Activated CD4-positive, alpha-beta T cell treated with anti-CD3 and anti-CD28 coated beads for 24 hours (primary cell): ENCODE results near the gene RNU7-1.

Experiments
- DNase-seq, 2 donors: peaks; one replicate each; pipeline ENCODE4 v3.0.0-alpha.2; 2020; ENCODE audit warnings: low read depth in 2 of 2

RNU7-1 gene

GRCh38 chr12:6917491-6918231, 26.0 kb upstream of the RNU7-1 start:
- no peak for DNase-seq

GRCh38 chr12:6919588-6919987, 24.0 kb upstream of the RNU7-1 start:
- DNase-seq: no peak

DNA sequence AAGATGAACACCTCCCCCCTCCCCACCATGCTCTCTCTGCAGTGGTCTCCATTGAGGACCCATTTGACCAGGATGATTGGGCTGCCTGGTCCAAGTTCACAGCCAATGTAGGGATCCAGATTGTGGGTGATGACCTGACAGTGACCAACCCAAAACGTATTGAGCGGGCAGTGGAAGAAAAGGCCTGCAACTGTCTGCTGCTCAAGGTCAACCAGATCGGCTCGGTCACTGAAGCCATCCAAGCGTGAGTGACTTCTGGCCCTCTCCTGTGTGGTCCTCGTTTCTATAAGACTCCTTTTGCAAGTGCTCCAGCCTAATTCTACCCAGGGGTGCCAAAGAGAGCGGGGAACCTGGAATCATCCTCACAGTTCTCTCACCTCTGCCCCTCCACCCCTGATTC, 22.1 kb upstream of the RNU7-1 start:
- no peak for DNase-seq

DNA sequence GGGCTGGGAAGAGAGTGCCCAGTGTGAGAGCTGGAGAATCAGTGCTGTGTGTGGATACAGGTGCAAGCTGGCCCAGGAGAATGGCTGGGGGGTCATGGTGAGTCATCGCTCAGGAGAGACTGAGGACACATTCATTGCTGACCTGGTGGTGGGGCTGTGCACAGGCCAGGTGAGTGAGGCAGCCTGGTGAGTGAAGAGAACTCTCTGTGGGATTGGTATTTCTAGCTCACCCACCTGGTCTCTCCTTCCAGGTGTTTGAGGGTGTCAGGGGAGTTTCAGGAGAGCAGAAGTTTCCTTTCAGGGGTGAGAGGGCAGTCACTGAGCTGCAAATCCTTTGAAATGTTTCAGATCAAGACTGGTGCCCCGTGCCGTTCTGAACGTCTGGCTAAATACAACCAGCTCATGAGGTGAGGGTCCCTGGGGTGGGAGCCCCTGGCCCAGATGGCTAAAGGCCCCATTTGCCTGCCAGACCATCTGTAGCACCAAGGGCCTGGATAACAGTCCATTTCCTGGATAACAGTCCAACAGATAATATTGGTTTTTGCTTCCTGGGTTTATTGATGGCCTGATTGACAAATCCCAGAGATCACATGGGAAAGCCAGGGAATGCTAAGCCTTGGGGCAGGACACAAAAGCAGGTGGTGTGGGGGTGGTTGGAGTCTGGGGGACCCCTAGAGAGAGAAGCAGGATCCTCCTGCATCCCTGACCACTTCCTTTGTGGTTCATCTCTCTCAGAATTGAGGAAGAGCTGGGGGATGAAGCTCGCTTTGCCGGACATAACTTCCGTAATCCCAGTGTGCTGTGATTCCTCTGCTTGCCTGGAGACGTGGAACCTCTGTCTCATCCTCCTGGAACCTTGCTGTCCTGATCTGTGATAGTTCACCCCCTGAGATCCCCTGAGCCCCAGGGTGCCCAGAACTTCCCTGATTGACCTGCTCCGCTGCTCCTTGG, 21.3 kb upstream of the RNU7-1 start:
- DNase-seq: no peak

DNA sequence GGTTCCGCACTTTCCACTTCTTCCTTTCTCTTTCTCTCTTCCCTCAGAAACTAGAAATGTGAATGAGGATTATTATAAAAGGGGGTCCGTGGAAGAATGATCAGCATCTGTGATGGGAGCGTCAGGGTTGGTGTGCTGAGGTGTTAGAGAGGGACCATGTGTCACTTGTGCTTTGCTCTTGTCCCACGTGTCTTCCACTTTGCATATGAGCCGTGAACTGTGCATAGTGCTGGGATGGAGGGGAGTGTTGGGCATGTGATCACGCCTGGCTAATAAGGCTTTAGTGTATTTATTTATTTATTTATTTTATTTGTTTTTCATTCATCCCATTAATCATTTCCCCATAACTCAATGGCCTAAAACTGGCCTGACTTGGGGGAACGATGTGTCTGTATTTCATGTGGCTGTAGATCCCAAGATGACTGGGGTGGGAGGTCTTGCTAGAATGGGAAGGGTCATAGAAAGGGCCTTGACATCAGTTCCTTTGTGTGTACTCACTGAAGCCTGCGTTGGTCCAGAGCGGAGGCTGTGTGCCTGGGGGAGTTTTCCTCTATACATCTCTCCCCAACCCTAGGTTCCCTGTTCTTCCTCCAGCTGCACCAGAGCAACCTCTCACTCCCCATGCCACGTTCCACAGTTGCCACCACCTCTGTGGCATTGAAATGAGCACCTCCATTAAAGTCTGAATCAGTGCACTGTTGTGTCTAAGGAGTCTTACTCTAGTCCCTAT, 20.4 kb upstream of the RNU7-1 start:
- DNase-seq: no peak

DNA sequence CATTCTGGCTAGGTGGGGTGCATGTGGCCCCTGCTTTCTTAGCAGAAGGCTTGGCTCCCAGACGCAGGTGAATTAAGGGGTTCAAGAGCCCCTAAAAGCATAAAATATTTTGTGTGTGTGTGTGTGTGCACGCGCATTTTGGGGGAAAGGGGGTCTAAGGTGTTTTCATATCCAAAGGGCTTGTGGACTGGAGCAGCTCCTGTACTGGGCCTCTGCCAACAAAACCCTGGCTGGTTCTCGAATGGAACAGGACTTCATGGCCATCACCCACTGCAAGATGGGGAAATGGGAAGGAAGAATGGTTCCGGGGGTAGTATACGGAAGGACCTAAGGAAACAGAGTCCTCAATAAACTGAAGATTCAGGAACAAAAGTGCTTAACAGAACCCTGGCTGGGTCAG, 19.8 kb upstream of the RNU7-1 start:
- DNase-seq: no peak

DNA sequence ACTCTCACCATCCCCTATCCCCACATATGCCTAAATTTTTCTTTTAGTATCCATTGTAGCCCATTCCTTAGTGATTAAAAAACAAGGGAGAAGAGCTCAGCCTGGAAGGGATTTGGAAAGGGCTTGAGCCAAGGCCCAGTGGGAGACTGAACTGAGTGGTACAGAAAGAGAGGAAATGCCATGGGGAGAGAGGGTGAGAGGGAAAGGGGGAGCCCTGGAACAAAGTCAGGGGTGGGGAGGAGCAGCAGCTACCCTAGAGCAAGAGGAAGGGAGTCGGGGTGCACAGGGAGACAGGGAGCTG, 18.4 kb upstream of the RNU7-1 start:
- no peak for DNase-seq

- DNase-seq: no peak
Measured at GRCh38 chr12:6925540-6926279, 17.9 kb upstream of the RNU7-1 start.

DNA sequence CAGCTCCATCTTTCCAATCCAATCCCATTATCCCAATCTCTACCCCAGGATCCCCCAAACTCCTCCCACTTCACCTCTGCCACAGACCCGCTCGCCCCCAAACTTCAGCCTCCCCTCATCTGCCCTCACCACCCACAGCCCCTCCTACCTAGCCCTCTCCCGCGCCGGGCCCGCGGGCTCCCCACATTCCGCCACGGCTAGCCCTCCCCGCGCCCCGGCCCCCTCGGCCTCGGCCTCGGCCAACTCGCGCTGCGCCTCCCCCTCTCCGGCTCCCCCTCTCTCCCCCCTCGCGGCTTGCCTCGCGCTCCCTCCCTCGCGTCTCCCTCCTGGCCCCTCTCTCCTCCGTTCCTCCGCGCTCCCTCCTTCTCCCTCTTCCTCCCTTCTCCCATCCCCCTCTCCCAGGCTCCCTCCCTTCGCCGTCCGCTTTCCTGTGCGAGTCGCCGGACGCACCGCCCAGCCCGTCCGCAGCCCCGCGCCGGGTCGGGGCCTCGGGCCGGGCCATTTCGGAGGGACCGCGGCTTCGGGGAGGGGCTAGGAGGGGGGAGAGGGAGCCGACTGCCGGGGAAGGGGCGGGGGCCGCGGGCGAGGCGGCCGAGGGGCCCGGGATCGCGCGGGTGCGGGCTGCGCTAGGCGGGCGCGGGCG, 16.1 kb upstream of the RNU7-1 start, which contains the start of gene ATN1:
Gene ATN1, plus strand, starts transcription at position 581 of the 643 bp plus-strand sequence. CDS start 6,043 bp downstream, outside the sequence.
- no peak for DNase-seq

- no peak for DNase-seq
Measured at GRCh38 chr12:6928022-6928702, 15.5 kb upstream of the RNU7-1 start.

DNA sequence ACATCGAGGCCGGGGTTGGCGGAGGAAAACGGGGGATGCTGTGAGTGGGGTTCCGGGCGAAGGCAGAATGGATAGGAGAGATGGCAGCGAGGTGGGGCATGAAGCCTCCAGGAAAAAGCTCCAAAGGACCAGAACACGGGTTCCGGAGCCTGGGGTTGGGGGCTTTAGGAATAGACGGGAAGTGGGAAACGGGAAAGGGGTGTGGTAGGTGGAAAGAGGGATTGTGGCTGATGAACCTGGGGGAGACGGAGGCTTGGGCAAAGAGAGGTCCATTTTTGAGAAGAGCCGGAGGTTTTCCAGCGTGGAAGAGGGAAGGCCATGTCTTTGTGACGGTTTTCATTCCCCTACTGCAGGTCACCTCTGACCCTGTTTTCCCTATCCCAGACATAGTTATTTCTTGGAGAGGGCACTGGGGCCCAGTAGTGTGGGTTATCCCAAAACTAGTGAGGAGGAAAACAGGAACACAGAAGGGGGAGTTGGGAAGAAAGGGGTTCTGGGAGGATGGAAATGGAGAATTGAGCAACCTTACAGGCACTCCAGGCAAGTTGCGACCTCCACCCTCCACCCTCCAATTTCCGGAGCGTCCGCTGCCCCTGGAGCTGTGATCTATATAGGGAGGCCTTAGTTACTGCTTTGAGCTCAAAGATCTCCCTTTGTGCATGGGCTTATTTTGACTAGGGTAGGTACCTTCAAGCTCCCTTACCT, 14.8 kb upstream of the RNU7-1 start:
- no peak for DNase-seq

GRCh38 chr12:6929466-6930452, 13.9 kb upstream of the RNU7-1 start:
- no peak for DNase-seq

DNA sequence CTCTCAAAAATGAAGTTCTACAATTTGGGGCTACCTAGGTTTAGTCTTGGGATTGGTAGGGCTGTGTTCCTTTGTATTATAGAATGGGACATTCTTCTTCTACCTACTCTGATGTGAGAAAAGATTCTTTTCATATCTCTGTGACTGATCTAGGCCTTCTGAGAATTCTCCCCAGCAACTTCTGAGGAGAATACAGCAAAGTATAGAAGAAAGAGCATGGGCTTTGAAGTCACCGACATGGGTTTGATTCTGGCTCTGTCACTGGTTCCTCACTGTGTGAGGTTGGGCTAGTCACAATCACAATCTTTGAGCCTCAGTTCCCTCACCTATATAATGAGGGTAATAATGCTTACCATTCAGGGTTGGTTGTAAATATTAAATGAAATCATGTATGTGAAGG, 10.8 kb upstream of the RNU7-1 start:
- no peak for DNase-seq

GRCh38 chr12:6934110-6934509, 9.5 kb upstream of the RNU7-1 start:
- no peak for DNase-seq

- no peak for DNase-seq
Measured at GRCh38 chr12:6935371-6936193, 8.0 kb upstream of the RNU7-1 start.

DNA sequence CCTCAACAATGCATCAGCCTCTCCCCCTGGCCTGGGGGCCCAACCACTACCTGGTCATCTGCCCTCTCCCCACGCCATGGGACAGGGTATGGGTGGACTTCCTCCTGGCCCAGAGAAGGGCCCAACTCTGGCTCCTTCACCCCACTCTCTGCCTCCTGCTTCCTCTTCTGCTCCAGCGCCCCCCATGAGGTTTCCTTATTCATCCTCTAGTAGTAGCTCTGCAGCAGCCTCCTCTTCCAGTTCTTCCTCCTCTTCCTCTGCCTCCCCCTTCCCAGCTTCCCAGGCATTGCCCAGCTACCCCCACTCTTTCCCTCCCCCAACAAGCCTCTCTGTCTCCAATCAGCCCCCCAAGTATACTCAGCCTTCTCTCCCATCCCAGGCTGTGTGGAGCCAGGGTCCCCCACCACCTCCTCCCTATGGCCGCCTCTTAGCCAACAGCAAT, 7.4 kb upstream of the RNU7-1 start:
- no peak for DNase-seq

- no peak for DNase-seq
Measured at GRCh38 chr12:6936636-6937480, 6.8 kb upstream of the RNU7-1 start.
